ENCODE results near the gene YTHDF2. TPM values are rescaled to one million over a fixed set of nuclear protein-coding genes. Genes with fewer than 3 reads are reported as not detected.
"Not testable (repeated sequence)": the region's sequence is repeated elsewhere in the genome, so short reads cannot be mapped to it uniquely, and the experiment has no call there.

Gene YTHDF2
- polyA plus RNA-seq, 2 donors = 35.2 to 36.3 TPM

- WGBS, 2 donors = 71 to 72% methylated on average over 12 of the region's 12 CpGs
- H3K36me3 ChIP-seq (ENCODE audit: control insufficient read depth in 2 of 2, insufficient read depth in 2 of 2, low read length in 1 of 2) = no peaks in the 10 kb centered on the region
- no peak overlapping the region for H3K4me3 ChIP-seq (ENCODE audit: low read depth in 1 of 2, low read length in 2 of 2)
- no peaks in the 10 kb centered on the region for H3K9me3 ChIP-seq (ENCODE audit: control insufficient read depth in 2 of 2, insufficient read depth in 1 of 2, low read depth in 1 of 2, low read length in 1 of 2)
- H3K27me3 ChIP-seq (ENCODE audit: control insufficient read depth in 1 of 2, insufficient read depth in 2 of 2, low read length in 2 of 2) = no peaks in the 10 kb centered on the region
- no peaks in the 10 kb centered on the region for H3K4me1 ChIP-seq (ENCODE audit: control insufficient read depth in 2 of 2, insufficient read depth in 2 of 2, low read length in 1 of 2)
- no peak overlapping the region for H3K27ac ChIP-seq (ENCODE audit: low read depth in 2 of 2, low read length in 1 of 2)
Measured at GRCh38 chr1:28790377-28791035, 53.8 kb downstream of the YTHDF2 start.

GRCh38 chr1:28791929-28792328 lies 55.2 kb downstream of the YTHDF2 start:
- not testable (repeated sequence) for H3K4me1 ChIP-seq (ENCODE audit: control insufficient read depth in 2 of 2, insufficient read depth in 2 of 2, low read length in 1 of 2); H3K36me3 ChIP-seq (ENCODE audit: control insufficient read depth in 2 of 2, insufficient read depth in 2 of 2, low read length in 1 of 2); H3K27ac ChIP-seq (ENCODE audit: low read depth in 2 of 2, low read length in 1 of 2); H3K9me3 ChIP-seq (ENCODE audit: control insufficient read depth in 2 of 2, insufficient read depth in 1 of 2, low read depth in 1 of 2, low read length in 1 of 2); H3K27me3 ChIP-seq (ENCODE audit: control insufficient read depth in 1 of 2, insufficient read depth in 2 of 2, low read length in 2 of 2); H3K4me3 ChIP-seq (ENCODE audit: low read depth in 1 of 2, low read length in 2 of 2)
- WGBS, 2 donors = 90 to 92% methylated on average over 2 of the region's 2 CpGs

GRCh38 chr1:28792644-28793121 lies 55.9 kb downstream of the YTHDF2 start:
- H3K9me3 ChIP-seq (ENCODE audit: control insufficient read depth in 2 of 2, insufficient read depth in 1 of 2, low read depth in 1 of 2, low read length in 1 of 2) = no peaks in the 10 kb centered on the region
- H3K36me3 ChIP-seq (ENCODE audit: control insufficient read depth in 2 of 2, insufficient read depth in 2 of 2, low read length in 1 of 2) = no peaks in the 10 kb centered on the region
- H3K4me3 ChIP-seq (ENCODE audit: low read depth in 1 of 2, low read length in 2 of 2) = no peak overlapping the region
- H3K4me1 ChIP-seq (ENCODE audit: control insufficient read depth in 2 of 2, insufficient read depth in 2 of 2, low read length in 1 of 2) = no peaks in the 10 kb centered on the region
- 80 to 86% methylated on average over 1 of the region's 1 CpG for WGBS, 2 donors
- H3K27ac ChIP-seq (ENCODE audit: low read depth in 2 of 2, low read length in 1 of 2) = no peak overlapping the region
- H3K27me3 ChIP-seq (ENCODE audit: control insufficient read depth in 1 of 2, insufficient read depth in 2 of 2, low read length in 2 of 2) = no peaks in the 10 kb centered on the region

GRCh38 chr1:28794582-28794981 lies 57.8 kb downstream of the YTHDF2 start:
- not testable (repeated sequence) for H3K4me3 ChIP-seq (ENCODE audit: low read depth in 1 of 2, low read length in 2 of 2); H3K9me3 ChIP-seq (ENCODE audit: control insufficient read depth in 2 of 2, insufficient read depth in 1 of 2, low read depth in 1 of 2, low read length in 1 of 2); H3K27ac ChIP-seq (ENCODE audit: low read depth in 2 of 2, low read length in 1 of 2); H3K36me3 ChIP-seq (ENCODE audit: control insufficient read depth in 2 of 2, insufficient read depth in 2 of 2, low read length in 1 of 2); H3K27me3 ChIP-seq (ENCODE audit: control insufficient read depth in 1 of 2, insufficient read depth in 2 of 2, low read length in 2 of 2); H3K4me1 ChIP-seq (ENCODE audit: control insufficient read depth in 2 of 2, insufficient read depth in 2 of 2, low read length in 1 of 2)
- WGBS, 2 donors = 90 to 95% methylated on average over 5 of the region's 5 CpGs

GRCh38 chr1:28796352-28797211 lies 59.8 kb downstream of the YTHDF2 start:
- Histone ChIP-seq H3K4me1 (ENCODE audit: control insufficient read depth in 2 of 2, insufficient read depth in 2 of 2, low read length in 1 of 2) (no peaks in the 10 kb centered on the region), H3K9me3 (ENCODE audit: control insufficient read depth in 2 of 2, insufficient read depth in 1 of 2, low read depth in 1 of 2, low read length in 1 of 2) (no peaks in the 10 kb centered on the region), H3K36me3 (ENCODE audit: control insufficient read depth in 2 of 2, insufficient read depth in 2 of 2, low read length in 1 of 2) (no peaks in the 10 kb centered on the region), H3K27ac (ENCODE audit: low read depth in 2 of 2, low read length in 1 of 2) (no peak overlapping the region), H3K27me3 (ENCODE audit: control insufficient read depth in 1 of 2, insufficient read depth in 2 of 2, low read length in 2 of 2) (no peaks in the 10 kb centered on the region), H3K4me3 (ENCODE audit: low read depth in 1 of 2, low read length in 2 of 2) (no peak overlapping the region)
- 59% methylated on average over 18 of the region's 18 CpGs for WGBS, 2 donors

- WGBS, 2 donors = 47% methylated on average over 3 of the region's 3 CpGs
- H3K36me3 ChIP-seq (ENCODE audit: control insufficient read depth in 2 of 2, insufficient read depth in 2 of 2, low read length in 1 of 2) = no peaks in the 10 kb centered on the region
- H3K4me3 ChIP-seq (ENCODE audit: low read depth in 1 of 2, low read length in 2 of 2) = no peak overlapping the region
- H3K4me1 ChIP-seq (ENCODE audit: control insufficient read depth in 2 of 2, insufficient read depth in 2 of 2, low read length in 1 of 2) = no peaks in the 10 kb centered on the region
- H3K27ac ChIP-seq (ENCODE audit: low read depth in 2 of 2, low read length in 1 of 2) = no peak overlapping the region
- peaks cover 0 to 2% of the 10 kb centered on the region in 2 donors for H3K9me3 ChIP-seq (ENCODE audit: control insufficient read depth in 2 of 2, insufficient read depth in 1 of 2, low read depth in 1 of 2, low read length in 1 of 2)
- H3K27me3 ChIP-seq (ENCODE audit: control insufficient read depth in 1 of 2, insufficient read depth in 2 of 2, low read length in 2 of 2) = no peaks in the 10 kb centered on the region
Measured at GRCh38 chr1:28800324-28800723, 63.6 kb downstream of the YTHDF2 start.

- Histone ChIP-seq H3K27ac (ENCODE audit: low read depth in 2 of 2, low read length in 1 of 2) (no peak overlapping the region), H3K4me1 (ENCODE audit: control insufficient read depth in 2 of 2, insufficient read depth in 2 of 2, low read length in 1 of 2) (no peaks in the 10 kb centered on the region), H3K4me3 (ENCODE audit: low read depth in 1 of 2, low read length in 2 of 2) (no peak overlapping the region), H3K36me3 (ENCODE audit: control insufficient read depth in 2 of 2, insufficient read depth in 2 of 2, low read length in 1 of 2) (no peaks in the 10 kb centered on the region), H3K9me3 (ENCODE audit: control insufficient read depth in 2 of 2, insufficient read depth in 1 of 2, low read depth in 1 of 2, low read length in 1 of 2) (peaks cover 0 to 2% of the 10 kb centered on the region in 2 donors), H3K27me3 (ENCODE audit: control insufficient read depth in 1 of 2, insufficient read depth in 2 of 2, low read length in 2 of 2) (no peaks in the 10 kb centered on the region)
- 80 to 88% methylated on average over 6 of the region's 6 CpGs for WGBS, 2 donors
Measured at GRCh38 chr1:28801461-28801860, 64.7 kb downstream of the YTHDF2 start.

- WGBS, 2 donors = 76 to 79% methylated on average over 5 of the region's 5 CpGs
- Histone ChIP-seq H3K4me3 (ENCODE audit: low read depth in 1 of 2, low read length in 2 of 2) (no peak overlapping the region), H3K27ac (ENCODE audit: low read depth in 2 of 2, low read length in 1 of 2) (no peak overlapping the region), H3K9me3 (ENCODE audit: control insufficient read depth in 2 of 2, insufficient read depth in 1 of 2, low read depth in 1 of 2, low read length in 1 of 2) (peaks cover 0 to 2% of the 10 kb centered on the region in 2 donors), H3K27me3 (ENCODE audit: control insufficient read depth in 1 of 2, insufficient read depth in 2 of 2, low read length in 2 of 2) (no peaks in the 10 kb centered on the region), H3K4me1 (ENCODE audit: control insufficient read depth in 2 of 2, insufficient read depth in 2 of 2, low read length in 1 of 2) (no peaks in the 10 kb centered on the region), H3K36me3 (ENCODE audit: control insufficient read depth in 2 of 2, insufficient read depth in 2 of 2, low read length in 1 of 2) (no peaks in the 10 kb centered on the region)
Measured at GRCh38 chr1:28803051-28803450, 66.3 kb downstream of the YTHDF2 start.

GRCh38 chr1:28803662-28804061 lies 66.9 kb downstream of the YTHDF2 start:
- Histone ChIP-seq H3K27me3 (ENCODE audit: control insufficient read depth in 1 of 2, insufficient read depth in 2 of 2, low read length in 2 of 2) (no peaks in the 10 kb centered on the region), H3K36me3 (ENCODE audit: control insufficient read depth in 2 of 2, insufficient read depth in 2 of 2, low read length in 1 of 2) (no peaks in the 10 kb centered on the region), H3K4me1 (ENCODE audit: control insufficient read depth in 2 of 2, insufficient read depth in 2 of 2, low read length in 1 of 2) (no peaks in the 10 kb centered on the region), H3K27ac (ENCODE audit: low read depth in 2 of 2, low read length in 1 of 2) (no peak overlapping the region), H3K9me3 (ENCODE audit: control insufficient read depth in 2 of 2, insufficient read depth in 1 of 2, low read depth in 1 of 2, low read length in 1 of 2) (peaks cover 0 to 2% of the 10 kb centered on the region in 2 donors), H3K4me3 (ENCODE audit: low read depth in 1 of 2, low read length in 2 of 2) (no peak overlapping the region)
- 95 to 100% methylated on average over 3 of the region's 3 CpGs for WGBS, 2 donors

Measured in esophagus (tissue), 2 donors.